Tibial nerve (tissue), 4 donors: ENCODE data around the gene TM9SF3. TPM values are rescaled to one million over a fixed set of nuclear protein-coding genes. Genes with fewer than 3 reads are reported as not detected.

Experiments
- DNase-seq, 2 donors: peaks; one replicate each; pipeline ENCODE4 v3.0.0-alpha.2; 2019; ENCODE audit warnings: low spot score in 2 of 2
- H3K27ac ChIP-seq, 4 donors: fragments of 200-600 bp; sonication (generic) in 3 of 4; one replicate each; pipeline ENCODE4 v1.5.1; 2017 to 2019; ENCODE audit warnings: mild to moderate bottlenecking in 1 of 4
- H3K27me3 ChIP-seq, 2 donors: fragments of 200-600 bp; sonication (generic) in 1 of 2; one replicate each; pipeline versions ENCODE4 v1.5.1 to v1.6.0; 2017 to 2019
- H3K36me3 ChIP-seq, 3 donors: fragments of 200-600 bp; sonication (generic); one replicate each; pipeline ENCODE4 v1.5.1; 2018 to 2019
- H3K4me1 ChIP-seq, 4 donors: fragments of 200-600 bp; sonication (generic) in 3 of 4; one replicate each; pipeline ENCODE4 v1.5.1; 2017 to 2019
- H3K4me3 ChIP-seq, 4 donors: fragments of 200-600 bp; sonication (generic) in 3 of 4; one replicate each; pipeline ENCODE4 v1.5.1; 2017 to 2019; ENCODE audit warnings: mild to moderate bottlenecking in 1 of 4, moderate library complexity in 1 of 4
- H3K9me3 ChIP-seq, 4 donors: fragments of 200-600 bp; sonication (generic) in 3 of 4; one replicate each; pipeline ENCODE4 v1.5.1; 2017 to 2019
- CTCF ChIP-seq, 5 experiments: fragments of 200-600 bp in 3 of 5; fragments of 450-650 bp in 2 of 5; sonication (generic) in 3 of 5; IDR thresholded peaks; one replicate each; pipeline ENCODE4 v1.5.1; 2016 to 2019; ENCODE audit warnings: antibody characterized with exemption in 5 of 5, mild to moderate bottlenecking in 3 of 5, moderate library complexity in 2 of 5
- EP300 ChIP-seq, 2 donors: sonication (generic); formaldehyde crosslinking; IDR thresholded peaks; one replicate each; pipeline ENCODE4 v1.6.1; 2017; ENCODE audit warnings: antibody characterized with exemption in 2 of 2, mild to moderate bottlenecking in 1 of 2
- POLR2A ChIP-seq, 2 donors: fragments of 450-650 bp; IDR thresholded peaks; one replicate each; pipeline ENCODE4 v1.6.1; 2017; ENCODE audit warnings: antibody characterized with exemption in 2 of 2, mild to moderate bottlenecking in 2 of 2, moderate library complexity in 2 of 2
- WGBS, 2 donors: methylation state at CpG; one replicate each; pipeline ENCODE4 v1.1.5; 2018; 5-methylcytosine and 5-hydroxymethylcytosine counted together
- total RNA-seq, 4 donors: library from RNA; depleted of rRNA; stranded (reverse); fragments of >200 nt; gene quantifications; one replicate each; pipeline ENCODE4 v1.1.0, GENCODE V29; 2016

Gene TM9SF3
- total RNA-seq, 4 donors from 2014 or later, result 79.5 to 98.8 (median 90.2) TPM

GRCh38 chr10:96591946-96592345, 5.1 kb upstream of the TM9SF3 start:
- no peak for DNase-seq
- Histone ChIP-seq H3K4me1 (peaks cover 0 to 15% (median 1%) of the 10 kb centered on the region in 4 donors), H3K27ac (no peak overlapping the region), H3K4me3 (no peak overlapping the region), H3K36me3 (no peaks in the 10 kb centered on the region), H3K27me3 (no peaks in the 10 kb centered on the region), H3K9me3 (no peaks in the 10 kb centered on the region)
- 85 to 91% methylated on average over 1 of the region's 1 CpG for WGBS, 2 donors
- TF ChIP-seq CTCF (IDR thresholded peaks at IDR 0.05) (no peak), EP300 (IDR thresholded peaks at IDR 0.05) (no peak), POLR2A (IDR thresholded peaks at IDR 0.05) (no peak)

GRCh38 chr10:96588616-96589419, 2.0 kb upstream of the TM9SF3 start:
- Histone ChIP-seq H3K4me3 (no peak overlapping the region), H3K9me3 (no peaks in the 10 kb centered on the region), H3K27me3 (no peaks in the 10 kb centered on the region), H3K36me3 (no peaks in the 10 kb centered on the region), H3K4me1 (peaks cover 0 to 36% (median 12%) of the 10 kb centered on the region in 4 donors), H3K27ac (peak overlapping the region in 1 of 4 donors; percentile 94)
- TF ChIP-seq POLR2A (IDR thresholded peaks at IDR 0.05) (no peak), CTCF (IDR thresholded peaks at IDR 0.05) (no peak), EP300 (IDR thresholded peaks at IDR 0.05) (no peak)
- 62 to 71% methylated on average over 5 of the region's 5 CpGs for WGBS, 2 donors
- no peak for DNase-seq

GRCh38 chr10:96588060-96588554, 1.3 kb upstream of the TM9SF3 start:
- H3K4me1 ChIP-seq, result peaks cover 0 to 43% (median 16%) of the 10 kb centered on the region in 4 donors
- no peaks in the 10 kb centered on the region for H3K36me3 ChIP-seq
- no peak for DNase-seq
- no peaks in the 10 kb centered on the region for H3K27me3 ChIP-seq
- H3K9me3 ChIP-seq, result no peaks in the 10 kb centered on the region
- whole genome bisulfite sequencing, 2 donors, result 34 to 40% methylated on average over 4 of the region's 4 CpGs
- H3K4me3 ChIP-seq, result peak overlapping the region in 2 of 4 donors; percentile 51 to 91
- TF ChIP-seq CTCF (IDR thresholded peaks at IDR 0.05) (no peak), POLR2A (IDR thresholded peaks at IDR 0.05) (no peak), EP300 (IDR thresholded peaks at IDR 0.05) (no peak)
- peak overlapping the region; percentile 93 to 99 (median 94) for H3K27ac ChIP-seq

- H3K27me3 ChIP-seq, result no peaks in the 10 kb centered on the region
- H3K36me3 ChIP-seq, result no peaks in the 10 kb centered on the region
- peak overlapping the region; percentile 51 to 91 (median 82) for H3K4me3 ChIP-seq
- no peaks in the 10 kb centered on the region for H3K9me3 ChIP-seq
- TF ChIP-seq EP300 (IDR thresholded peaks at IDR 0.05), result no peak
- TF ChIP-seq CTCF (IDR thresholded peaks at IDR 0.05), result no peak
- peak in 1 of 2 donors; percentile 8 for TF ChIP-seq POLR2A (IDR thresholded peaks at IDR 0.05)
- peak overlapping the region; percentile 93 to 99 (median 94) for H3K27ac ChIP-seq
- 4 to 7% methylated on average over 20 to 25 of the region's 25 CpGs for WGBS, 2 donors
- DNase-seq, result peak; percentile 27 to 53
- H3K4me1 ChIP-seq, result peaks cover 0 to 49% (median 20%) of the 10 kb centered on the region in 4 donors
These were observed 650 bp upstream of the TM9SF3 start for GRCh38 chr10:96587264-96588059.
